ENCODE data around the gene CYP1A2.

Gene CYP1A2

GRCh38 chr15:74742422-74742821, 6.2 kb upstream of the CYP1A2 start:
- H3K4me3 ChIP-seq (replicated peaks; ENCODE audit: low read depth, low read length): no peak overlapping the region
- no peak for DNase-seq (ENCODE audit: extremely low read depth, low read depth)
- TF ChIP-seq CTCF (IDR thresholded peaks at IDR 0.05; ENCODE audit: low read depth, low read length, missing control alignments): no peak

- DNase-seq (ENCODE audit: extremely low read depth, low read depth): no peak
- H3K4me3 ChIP-seq (replicated peaks; ENCODE audit: low read depth, low read length): no peak overlapping the region
Measured at GRCh38 chr15:74746389-74746788, 2.3 kb upstream of the CYP1A2 start.

GRCh38 chr15:74749832-74750231, 1.2 kb downstream of the CYP1A2 start:
- TF ChIP-seq CTCF (IDR thresholded peaks at IDR 0.05; ENCODE audit: low read depth, low read length, missing control alignments): no peak
- DNase-seq (ENCODE audit: extremely low read depth, low read depth): no peak
- H3K4me3 ChIP-seq (replicated peaks; ENCODE audit: low read depth, low read length): no peak overlapping the region

More at GRCh38 chr15:74746389-74746788, 2.3 kb upstream of the CYP1A2 start:
- TF ChIP-seq CTCF (IDR thresholded peaks at IDR 0.05; ENCODE audit: low read depth, low read length, missing control alignments): no peak

- H3K4me3 ChIP-seq (replicated peaks; ENCODE audit: low read depth, low read length): no peak overlapping the region
Measured at GRCh38 chr15:74750751-74751150, 2.1 kb downstream of the CYP1A2 start.

GRCh38 chr15:74752011-74752410, 3.4 kb downstream of the CYP1A2 start:
- DNase-seq (ENCODE audit: extremely low read depth, low read depth): no peak
- H3K4me3 ChIP-seq (replicated peaks; ENCODE audit: low read depth, low read length): no peak overlapping the region
- TF ChIP-seq CTCF (IDR thresholded peaks at IDR 0.05; ENCODE audit: low read depth, low read length, missing control alignments): no peak

More at GRCh38 chr15:74750751-74751150, 2.1 kb downstream of the CYP1A2 start:
- DNase-seq (ENCODE audit: extremely low read depth, low read depth): no peak
- no peak for TF ChIP-seq CTCF (IDR thresholded peaks at IDR 0.05; ENCODE audit: low read depth, low read length, missing control alignments)

GRCh38 chr15:74752531-74752930, 3.9 kb downstream of the CYP1A2 start:
- no peak for TF ChIP-seq CTCF (IDR thresholded peaks at IDR 0.05; ENCODE audit: low read depth, low read length, missing control alignments)
- DNase-seq (ENCODE audit: extremely low read depth, low read depth): no peak
- no peak overlapping the region for H3K4me3 ChIP-seq (replicated peaks; ENCODE audit: low read depth, low read length)

GRCh38 chr15:74754593-74755215, 6.1 kb downstream of the CYP1A2 start:
- H3K4me3 ChIP-seq (replicated peaks; ENCODE audit: low read depth, low read length): no peak overlapping the region
- no peak for TF ChIP-seq CTCF (IDR thresholded peaks at IDR 0.05; ENCODE audit: low read depth, low read length, missing control alignments)
- DNase-seq (ENCODE audit: extremely low read depth, low read depth): no peak
